ENCODE measurements around the gene CDK14.
"Not testable (repeated sequence)": the region's sequence is repeated elsewhere in the genome, so short reads cannot be mapped to it uniquely, and the experiment has no call there.

CDK14 gene

GRCh38 chr7:90804370-90804769, 208.2 kb downstream of the CDK14 start:
- peaks cover 23% of the 10 kb centered on the region for H3K9me3 ChIP-seq (ENCODE audit: low read length)
- H3K4me3 ChIP-seq (ENCODE audit: low read depth, low read length, poor library complexity, severe bottlenecking): no peak overlapping the region
- H3K27me3 ChIP-seq (ENCODE audit: insufficient read depth, low read length): no peaks in the 10 kb centered on the region
- no peaks in the 10 kb centered on the region for H3K9me2 ChIP-seq (ENCODE audit: low read depth, low read length)
- no peaks in the 10 kb centered on the region for H3K4me1 ChIP-seq (ENCODE audit: insufficient read depth, low read length, severe bottlenecking)
- no peak overlapping the region for H3K9ac ChIP-seq (ENCODE audit: low read length)
- no peak overlapping the region for H2AFZ ChIP-seq (ENCODE audit: low read length)
- peaks cover 29% of the 10 kb centered on the region for H3K79me2 ChIP-seq (ENCODE audit: insufficient read depth, low read length)
- no peak overlapping the region for H3K27ac ChIP-seq (ENCODE audit: low read depth, low read length, poor library complexity, severe bottlenecking)
- no peaks in the 10 kb centered on the region for H4K20me1 ChIP-seq (ENCODE audit: insufficient read depth, low read length)
- H3K36me3 ChIP-seq (ENCODE audit: insufficient read depth, low read length): peaks cover 71% of the 10 kb centered on the region
- H3F3A ChIP-seq (ENCODE audit: insufficient read depth, low read length): no peaks in the 10 kb centered on the region; the same call in 1 of the 2 replicates
- no peak for TF ChIP-seq EZH2 (IDR thresholded peaks at IDR 0.05; ENCODE audit: borderline replicate concordance, low read length)
- no peak for TF ChIP-seq CTCF (IDR thresholded peaks at IDR 0.05; ENCODE audit: low read length)
- H3K4me2 ChIP-seq (ENCODE audit: low read length): no peak overlapping the region

GRCh38 chr7:90815552-90815951, 219.4 kb downstream of the CDK14 start:
- peaks cover 35% of the 10 kb centered on the region for H3K36me3 ChIP-seq (ENCODE audit: insufficient read depth, low read length)
- not testable (repeated sequence) for H3K9me2 ChIP-seq (ENCODE audit: low read depth, low read length); H3K27me3 ChIP-seq (ENCODE audit: insufficient read depth, low read length); H3K27ac ChIP-seq (ENCODE audit: low read depth, low read length, poor library complexity, severe bottlenecking); H3K9ac ChIP-seq (ENCODE audit: low read length); H3K4me2 ChIP-seq (ENCODE audit: low read length); H3F3A ChIP-seq (ENCODE audit: insufficient read depth, low read length); H3K4me3 ChIP-seq (ENCODE audit: low read depth, low read length, poor library complexity, severe bottlenecking); H2AFZ ChIP-seq (ENCODE audit: low read length); H3K79me2 ChIP-seq (ENCODE audit: insufficient read depth, low read length); H3K4me1 ChIP-seq (ENCODE audit: insufficient read depth, low read length, severe bottlenecking); H3K9me3 ChIP-seq (ENCODE audit: low read length); H4K20me1 ChIP-seq (ENCODE audit: insufficient read depth, low read length)

- Histone ChIP-seq H3K9ac (ENCODE audit: low read length) (no peak overlapping the region), H3K4me2 (ENCODE audit: low read length) (no peak overlapping the region), H3K4me3 (ENCODE audit: low read depth, low read length, poor library complexity, severe bottlenecking) (no peak overlapping the region), H3K27ac (ENCODE audit: low read depth, low read length, poor library complexity, severe bottlenecking) (no peak overlapping the region), H2AFZ (ENCODE audit: low read length) (no peak overlapping the region), H3K9me2 (ENCODE audit: low read depth, low read length) (no peaks in the 10 kb centered on the region), H3K4me1 (ENCODE audit: insufficient read depth, low read length, severe bottlenecking) (no peaks in the 10 kb centered on the region), H3K36me3 (ENCODE audit: insufficient read depth, low read length) (peaks cover 46% of the 10 kb centered on the region), H3F3A (ENCODE audit: insufficient read depth, low read length) (no peaks in the 10 kb centered on the region), H3K79me2 (ENCODE audit: insufficient read depth, low read length) (no peaks in the 10 kb centered on the region; the same call in 1 of the 2 replicates), H3K9me3 (ENCODE audit: low read length) (no peaks in the 10 kb centered on the region), H3K27me3 (ENCODE audit: insufficient read depth, low read length) (no peaks in the 10 kb centered on the region), H4K20me1 (ENCODE audit: insufficient read depth, low read length) (no peaks in the 10 kb centered on the region)
- TF ChIP-seq EZH2 (IDR thresholded peaks at IDR 0.05; ENCODE audit: borderline replicate concordance, low read length): no peak
- no peak for TF ChIP-seq CTCF (IDR thresholded peaks at IDR 0.05; ENCODE audit: low read length)
Observed at GRCh38 chr7:90816511-90817142, 220.5 kb downstream of the CDK14 start.

GRCh38 chr7:90817151-90817550, 221.0 kb downstream of the CDK14 start:
- H3K36me3 ChIP-seq (ENCODE audit: insufficient read depth, low read length): peaks cover 51% of the 10 kb centered on the region
- no peaks in the 10 kb centered on the region for H3F3A ChIP-seq (ENCODE audit: insufficient read depth, low read length)
- H4K20me1 ChIP-seq (ENCODE audit: insufficient read depth, low read length): no peaks in the 10 kb centered on the region
- no peaks in the 10 kb centered on the region for H3K9me2 ChIP-seq (ENCODE audit: low read depth, low read length)
- H3K9me3 ChIP-seq (ENCODE audit: low read length): no peaks in the 10 kb centered on the region
- H3K27ac ChIP-seq (ENCODE audit: low read depth, low read length, poor library complexity, severe bottlenecking): no peak overlapping the region
- no peak overlapping the region for H3K9ac ChIP-seq (ENCODE audit: low read length)
- no peak overlapping the region for H3K4me3 ChIP-seq (ENCODE audit: low read depth, low read length, poor library complexity, severe bottlenecking)
- no peak overlapping the region for H3K4me2 ChIP-seq (ENCODE audit: low read length)
- no peaks in the 10 kb centered on the region for H3K4me1 ChIP-seq (ENCODE audit: insufficient read depth, low read length, severe bottlenecking)
- H2AFZ ChIP-seq (ENCODE audit: low read length): no peak overlapping the region
- H3K79me2 ChIP-seq (ENCODE audit: insufficient read depth, low read length): no peaks in the 10 kb centered on the region; the same call in 1 of the 2 replicates
- no peaks in the 10 kb centered on the region for H3K27me3 ChIP-seq (ENCODE audit: insufficient read depth, low read length)
- no peak for TF ChIP-seq EZH2 (IDR thresholded peaks at IDR 0.05; ENCODE audit: borderline replicate concordance, low read length)
- TF ChIP-seq CTCF (IDR thresholded peaks at IDR 0.05; ENCODE audit: low read length): no peak
